HG02798 (cell line): Measurements from ENCODE around the gene CFAP410.

Source experiments
- ATAC-seq: cut with Tn5 transposase; IDR thresholded peaks from one replicate; pipeline ENCODE4 v1.9.1; 2021; ENCODE audit warnings: mild to moderate bottlenecking; ENCODE audit not compliant: unreplicated experiment, poor library complexity

The CFAP410 gene

GRCh38 chr21:44301961-44302406, 37.2 kb downstream of the CFAP410 start:
- no peak for ATAC-seq

- ATAC-seq, result no peak
Measured at GRCh38 chr21:44301141-44301540, 38.0 kb downstream of the CFAP410 start.

- peak; percentile 38 for ATAC-seq
Measured at GRCh38 chr21:44300262-44300959, 38.8 kb downstream of the CFAP410 start.

GRCh38 chr21:44299458-44300261, 39.5 kb downstream of the CFAP410 start, which contains the start of gene PFKL:
PFKL (plus strand) TSS chr21:44300053; CDS start chr21:44300106, 53 bp downstream.
- ATAC-seq, result peak; percentile 61

- ATAC-seq, result no peak
Measured at GRCh38 chr21:44299085-44299457, 40.1 kb downstream of the CFAP410 start.

- no peak for ATAC-seq
Measured at GRCh38 chr21:44298301-44298700, 40.9 kb downstream of the CFAP410 start.

- ATAC-seq, result no peak
Measured at GRCh38 chr21:44297525-44298290, 41.5 kb downstream of the CFAP410 start.

GRCh38 chr21:44296916-44297315, 42.3 kb downstream of the CFAP410 start:
- ATAC-seq, result no peak

GRCh38 chr21:44296103-44296519, 43.1 kb downstream of the CFAP410 start:
- no peak for ATAC-seq

GRCh38 chr21:44295646-44296045, 43.5 kb downstream of the CFAP410 start:
- no peak for ATAC-seq

- ATAC-seq, result no peak
Measured at GRCh38 chr21:44295163-44295573, 44.0 kb downstream of the CFAP410 start.

GRCh38 chr21:44294391-44295162, 44.6 kb downstream of the CFAP410 start:
- no peak for ATAC-seq

GRCh38 chr21:44293551-44294231, 45.5 kb downstream of the CFAP410 start:
- ATAC-seq, result no peak

GRCh38 chr21:44292812-44293195, 46.4 kb downstream of the CFAP410 start:
- no peak for ATAC-seq

GRCh38 chr21:44291936-44292811, 47.0 kb downstream of the CFAP410 start:
- no peak for ATAC-seq

GRCh38 chr21:44291078-44291935, 47.9 kb downstream of the CFAP410 start:
- ATAC-seq, result no peak

GRCh38 chr21:44290327-44291077, 48.7 kb downstream of the CFAP410 start:
- no peak for ATAC-seq
